SK-N-SH (cell line): ENCODE measurements around the gene TEX101. TPM values are rescaled to one million over a fixed set of nuclear protein-coding genes. Genes with fewer than 3 reads are reported as not detected.

Experiments
- CTCF ChIA-PET: fragments of 300-600, 350-600 bp; formaldehyde crosslinking; extraction: SDS; loops from one replicate; lab custom pipeline; 2021; lab: Yijun Ruan, JAX
- POLR2A ChIA-PET: fragments of 350-600 bp; sonication (Branson Sonifier 250); formaldehyde crosslinking; extraction: SDS; loops from one replicate; lab custom pipeline; 2020; ENCODE audit warnings: antibody characterized with exemption, inconsistent platforms; lab: Yijun Ruan, JAX
- DNase-seq: peaks from one replicate; pipeline ENCODE4 v3.0.0; 2012
- H2AFZ ChIP-seq: fragments of 200-600 bp; sonication (generic); 2 replicates; pipeline ENCODE4 v1.8.1; 2016; ENCODE audit warnings: antibody characterized with exemption, mild to moderate bottlenecking, low read depth
- H3F3A ChIP-seq: fragments of 200-600 bp; sonication (generic); replicated peaks from 2 replicates; pipeline ENCODE3; 2016; ENCODE audit warnings: antibody characterized with exemption, mild to moderate bottlenecking; ENCODE audit not compliant: insufficient read depth
- H3K27ac ChIP-seq, 2 experiments: fragments of 200-500 bp in 1 of 2; fragments of 200-600 bp in 1 of 2; sonication (Bioruptor generic) in 1 of 2; sonication (generic), shearing (Covaris generic) in 1 of 2; 2 replicates each; pipeline versions ENCODE4 v1.5.1 to v1.6.1; 2014 to 2016; ENCODE audit warnings: low read depth in 2 of 2, inconsistent platforms in 1 of 2, low read length in 1 of 2, mild to moderate bottlenecking in 1 of 2, mixed read lengths in 1 of 2
- H3K27me3 ChIP-seq: fragments of 200-600 bp; sonication (generic), shearing (Covaris generic); 2 replicates; pipeline ENCODE4 v1.6.1; 2016; ENCODE audit warnings: mixed run types; ENCODE audit not compliant: insufficient read depth
- H3K36me3 ChIP-seq, 2 experiments: fragments of 200-500 bp in 1 of 2; fragments of 200-600 bp in 1 of 2; sonication (Bioruptor generic) in 1 of 2; sonication (generic) in 1 of 2; replicated peaks in 1 of 2; 2 replicates each; pipeline versions ENCODE3 to v1.5.1; 2014 to 2016; ENCODE audit warnings: low read length in 1 of 2, mild to moderate bottlenecking in 1 of 2; ENCODE audit not compliant: insufficient read depth in 2 of 2, control insufficient read depth in 1 of 2
- H3K4me1 ChIP-seq, 2 experiments: fragments of 200-500 bp in 1 of 2; fragments of 200-600 bp in 1 of 2; sonication (Bioruptor generic) in 1 of 2; sonication (generic), shearing (Covaris generic) in 1 of 2; 2 replicates each; pipeline versions ENCODE4 v1.5.1 to v1.6.1; 2014 to 2016; ENCODE audit warnings: low read depth in 1 of 2, low read length in 1 of 2, mixed run types in 1 of 2; ENCODE audit not compliant: insufficient read depth in 2 of 2, control insufficient read depth in 1 of 2
- H3K4me2 ChIP-seq: fragments of 200-600 bp; sonication (generic), shearing (Covaris generic); 2 replicates; pipeline ENCODE4 v1.6.1; 2017; ENCODE audit warnings: mixed run types
- H3K4me3 ChIP-seq, 2 experiments: fragments of 200-500 bp in 1 of 2; fragments of 200-600 bp in 1 of 2; sonication (Bioruptor generic) in 1 of 2; sonication (generic), shearing (Covaris generic) in 1 of 2; 2 replicates each; pipeline versions ENCODE4 v1.5.1 to v1.8.1; 2014 to 2016; ENCODE audit warnings: low read depth in 2 of 2, inconsistent platforms in 1 of 2, low read length in 1 of 2, mild to moderate bottlenecking in 1 of 2, mixed read lengths in 1 of 2, moderate library complexity in 1 of 2
- H3K79me2 ChIP-seq: fragments of 200-600 bp; sonication (generic); 2 replicates; pipeline ENCODE4 v1.8.1; 2017; ENCODE audit warnings: mild to moderate bottlenecking; ENCODE audit not compliant: insufficient read depth
- H3K9ac ChIP-seq: fragments of 200-600 bp; sonication (generic); 2 replicates; pipeline ENCODE4 v1.6.1; 2017; ENCODE audit warnings: mixed run types
- H3K9me2 ChIP-seq: fragments of 200-600 bp; sonication (generic); 2 replicates; pipeline ENCODE4 v1.6.1; 2017; ENCODE audit warnings: mixed run types
- H3K9me3 ChIP-seq: fragments of 200-600 bp; sonication (generic); 2 replicates; pipeline ENCODE4 v1.6.1; 2017; ENCODE audit warnings: mixed run types, mild to moderate bottlenecking, moderate library complexity
- H4K20me1 ChIP-seq: fragments of 200-600 bp; sonication (generic); 2 replicates; pipeline ENCODE4 v1.6.1; 2017; ENCODE audit warnings: mild to moderate bottlenecking, mixed run types; ENCODE audit not compliant: insufficient read depth
- CHD2 ChIP-seq: fragments of 150-350 bp; IDR thresholded peaks from 2 replicates; pipeline ENCODE4 v1.6.1; 2018; ENCODE audit warnings: low read length; ENCODE audit not compliant: partially characterized antibody
- EP300 ChIP-seq, 2 experiments: IDR thresholded peaks; 2 replicates each; pipeline versions ENCODE4 v1.4.0 to v1.6.1; 2012; ENCODE audit warnings: borderline replicate concordance in 1 of 2, low read depth in 1 of 2, low read length in 1 of 2
- FOSL2 ChIP-seq: IDR thresholded peaks from 2 replicates; pipeline ENCODE4 v1.4.0; 2012; ENCODE audit warnings: low read depth, mild to moderate bottlenecking, moderate library complexity, borderline replicate concordance
- JUND ChIP-seq: IDR thresholded peaks from 2 replicates; pipeline ENCODE4 v1.4.0; 2012
- NFIC ChIP-seq: IDR thresholded peaks from 2 replicates; pipeline ENCODE4 v1.4.0; 2012; ENCODE audit warnings: borderline replicate concordance
- PBX3 ChIP-seq: IDR thresholded peaks from 2 replicates; pipeline ENCODE4; 2012
- RAD21 ChIP-seq: IDR thresholded peaks from 2 replicates; pipeline ENCODE4 v1.6.1; 2012; ENCODE audit warnings: mild to moderate bottlenecking, low read length
- RCOR1 ChIP-seq: fragments of 150-350 bp; IDR thresholded peaks from 2 replicates; pipeline ENCODE4 v1.6.1; 2017; ENCODE audit warnings: antibody characterized with exemption, low read length
- REST ChIP-seq: IDR thresholded peaks from 2 replicates; pipeline ENCODE4 v1.6.1; 2012; ENCODE audit warnings: mild to moderate bottlenecking, low read depth, low read length, moderate library complexity
- SIN3A ChIP-seq: IDR thresholded peaks from 2 replicates; pipeline ENCODE4 v1.6.1; 2012; ENCODE audit warnings: low read depth, mild to moderate bottlenecking, low read length, moderate library complexity, borderline replicate concordance
- TCF12 ChIP-seq: IDR thresholded peaks from 2 replicates; pipeline ENCODE4 v1.4.0; 2012
- TEAD4 ChIP-seq: IDR thresholded peaks from 2 replicates; pipeline ENCODE4 v1.4.0; 2012; ENCODE audit warnings: mild to moderate bottlenecking, borderline replicate concordance; ENCODE audit not compliant: insufficient read depth
- YY1 ChIP-seq: IDR thresholded peaks from 2 replicates; pipeline ENCODE4 v1.4.0; 2012; ENCODE audit warnings: low read depth, mild to moderate bottlenecking
- WGBS: methylation state at CpG from one replicate; pipeline ENCODE4 v1.1.6; 2017; ENCODE audit warnings: low lambda C conversion rate; 5-methylcytosine and 5-hydroxymethylcytosine counted together
- polyA plus RNA-seq, 3 experiments: library from polyadenylated mRNA; depleted of rRNA; stranded (reverse); fragments of >200 nt; gene quantifications; 2 replicates each; pipeline ENCODE4 v1.2.3, GENCODE V29; 2012
- TF ChIP-seq, protein P1 (sequence below): fragments of 150-350 bp; IDR thresholded peaks from 2 replicates; pipeline ENCODE4 v1.6.1; 2016; ENCODE audit warnings: mild to moderate bottlenecking, low read depth, low read length
- TF ChIP-seq, protein P2 (sequence below): IDR thresholded peaks from 2 replicates; pipeline ENCODE4 v1.4.0; 2012; ENCODE audit warnings: low read depth
- TF ChIP-seq, protein P3 (sequence below): fragments of 150-350 bp; IDR thresholded peaks from 2 replicates; pipeline ENCODE4 v1.6.1; 2017; ENCODE audit warnings: antibody characterized with exemption, low read length, low read depth, borderline replicate concordance
- TF ChIP-seq, protein P4 (sequence below): fragments of 200-600 bp; sonication (generic); IDR thresholded peaks from 2 replicates; pipeline ENCODE4 v1.6.1; 2017; ENCODE audit warnings: antibody characterized with exemption, mild to moderate bottlenecking, moderate library complexity
- TF ChIP-seq, protein P5 (sequence below): IDR thresholded peaks from 2 replicates; pipeline ENCODE4 v1.4.0; 2012; ENCODE audit warnings: low read depth, borderline replicate concordance

Gene TEX101
- polyA plus RNA-seq, 1 of the 3 experiments (the other 2 are of a cell fraction), result 0.07 TPM

DNA sequence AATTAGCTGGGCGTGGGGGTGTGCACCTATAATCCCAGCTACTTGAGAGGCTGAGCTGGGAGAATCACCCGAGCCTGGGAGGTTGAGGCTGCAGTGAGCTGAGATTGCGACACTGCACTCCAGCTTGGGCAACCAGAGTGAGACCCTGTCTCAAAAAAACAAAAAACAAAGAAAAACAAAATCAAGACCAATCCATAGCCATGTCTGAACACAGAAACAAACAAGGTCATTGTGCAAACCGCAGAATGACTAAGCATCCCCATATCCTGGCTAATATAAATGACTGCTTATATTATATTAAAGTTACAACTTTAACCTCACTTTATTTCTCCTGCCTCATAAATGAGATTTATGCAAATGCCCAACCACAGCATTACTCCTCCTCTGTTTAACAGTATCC is 53.0 kb downstream of the TEX101 start:
- 74% methylated on average over 4 of the region's 4 CpGs for WGBS
- CTCF ChIA-PET, result interaction anchor here (0.9 to 2.5 kb wide), 4 partner anchors 21 to 51 kb away, joined by 3 to 9 read pairs (median 4); partner anchors contain the start of gene PHLDB3
- Histone ChIP-seq H3K4me3 (no peak overlapping the region), H2AFZ (peak overlapping the region; percentile 59; the same call in 1 of the 2 replicates), H3K79me2 (no peaks in the 10 kb centered on the region), H3K4me1 (peaks cover 0 to 9% of the 10 kb centered on the region in 2 experiments; a peak in 1 of 4 replicates)
- POLR2A ChIA-PET, result no interaction called here
- TF ChIP-seq, protein P1, sequence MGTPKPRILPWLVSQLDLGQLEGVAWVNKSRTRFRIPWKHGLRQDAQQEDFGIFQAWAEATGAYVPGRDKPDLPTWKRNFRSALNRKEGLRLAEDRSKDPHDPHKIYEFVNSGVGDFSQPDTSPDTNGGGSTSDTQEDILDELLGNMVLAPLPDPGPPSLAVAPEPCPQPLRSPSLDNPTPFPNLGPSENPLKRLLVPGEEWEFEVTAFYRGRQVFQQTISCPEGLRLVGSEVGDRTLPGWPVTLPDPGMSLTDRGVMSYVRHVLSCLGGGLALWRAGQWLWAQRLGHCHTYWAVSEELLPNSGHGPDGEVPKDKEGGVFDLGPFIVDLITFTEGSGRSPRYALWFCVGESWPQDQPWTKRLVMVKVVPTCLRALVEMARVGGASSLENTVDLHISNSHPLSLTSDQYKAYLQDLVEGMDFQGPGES, result no peak
- TF ChIP-seq TEAD4 (no peak), RAD21 (no peak), YY1 (no peak), TCF12 (no peak), JUND (no peak), EP300 (IDR thresholded peaks at IDR 0.05; ENCODE audit: borderline replicate concordance in 1 of 2, low read depth in 1 of 2, low read length in 1 of 2) (no peak), FOSL2 (no peak), REST (no peak), CHD2 (no peak), SIN3A (no peak), NFIC (no peak), PBX3 (no peak), RCOR1 (no peak)
- TF ChIP-seq, protein P2, sequence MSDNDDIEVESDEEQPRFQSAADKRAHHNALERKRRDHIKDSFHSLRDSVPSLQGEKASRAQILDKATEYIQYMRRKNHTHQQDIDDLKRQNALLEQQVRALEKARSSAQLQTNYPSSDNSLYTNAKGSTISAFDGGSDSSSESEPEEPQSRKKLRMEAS, result no peak
- TF ChIP-seq, protein P3, sequence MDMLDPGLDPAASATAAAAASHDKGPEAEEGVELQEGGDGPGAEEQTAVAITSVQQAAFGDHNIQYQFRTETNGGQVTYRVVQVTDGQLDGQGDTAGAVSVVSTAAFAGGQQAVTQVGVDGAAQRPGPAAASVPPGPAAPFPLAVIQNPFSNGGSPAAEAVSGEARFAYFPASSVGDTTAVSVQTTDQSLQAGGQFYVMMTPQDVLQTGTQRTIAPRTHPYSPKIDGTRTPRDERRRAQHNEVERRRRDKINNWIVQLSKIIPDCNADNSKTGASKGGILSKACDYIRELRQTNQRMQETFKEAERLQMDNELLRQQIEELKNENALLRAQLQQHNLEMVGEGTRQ, result no peak
- TF ChIP-seq, protein P4, sequence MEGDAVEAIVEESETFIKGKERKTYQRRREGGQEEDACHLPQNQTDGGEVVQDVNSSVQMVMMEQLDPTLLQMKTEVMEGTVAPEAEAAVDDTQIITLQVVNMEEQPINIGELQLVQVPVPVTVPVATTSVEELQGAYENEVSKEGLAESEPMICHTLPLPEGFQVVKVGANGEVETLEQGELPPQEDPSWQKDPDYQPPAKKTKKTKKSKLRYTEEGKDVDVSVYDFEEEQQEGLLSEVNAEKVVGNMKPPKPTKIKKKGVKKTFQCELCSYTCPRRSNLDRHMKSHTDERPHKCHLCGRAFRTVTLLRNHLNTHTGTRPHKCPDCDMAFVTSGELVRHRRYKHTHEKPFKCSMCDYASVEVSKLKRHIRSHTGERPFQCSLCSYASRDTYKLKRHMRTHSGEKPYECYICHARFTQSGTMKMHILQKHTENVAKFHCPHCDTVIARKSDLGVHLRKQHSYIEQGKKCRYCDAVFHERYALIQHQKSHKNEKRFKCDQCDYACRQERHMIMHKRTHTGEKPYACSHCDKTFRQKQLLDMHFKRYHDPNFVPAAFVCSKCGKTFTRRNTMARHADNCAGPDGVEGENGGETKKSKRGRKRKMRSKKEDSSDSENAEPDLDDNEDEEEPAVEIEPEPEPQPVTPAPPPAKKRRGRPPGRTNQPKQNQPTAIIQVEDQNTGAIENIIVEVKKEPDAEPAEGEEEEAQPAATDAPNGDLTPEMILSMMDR, result no peak
- TF ChIP-seq, protein P5, sequence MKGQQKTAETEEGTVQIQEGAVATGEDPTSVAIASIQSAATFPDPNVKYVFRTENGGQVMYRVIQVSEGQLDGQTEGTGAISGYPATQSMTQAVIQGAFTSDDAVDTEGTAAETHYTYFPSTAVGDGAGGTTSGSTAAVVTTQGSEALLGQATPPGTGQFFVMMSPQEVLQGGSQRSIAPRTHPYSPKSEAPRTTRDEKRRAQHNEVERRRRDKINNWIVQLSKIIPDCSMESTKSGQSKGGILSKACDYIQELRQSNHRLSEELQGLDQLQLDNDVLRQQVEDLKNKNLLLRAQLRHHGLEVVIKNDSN, result no peak
- TF ChIP-seq, all 33 proteins: peak for 0
- no peaks in the 10 kb centered on the region for H3K27me3 ChIP-seq
- H3K27ac ChIP-seq, result no peak overlapping the region
- H3K36me3 ChIP-seq, result no peaks in the 10 kb centered on the region
- no peak for DNase-seq
- H3K9me2 ChIP-seq, result no peaks in the 10 kb centered on the region
- H3K9me3 ChIP-seq, result no peaks in the 10 kb centered on the region
- H4K20me1 ChIP-seq, result no peaks in the 10 kb centered on the region
- peaks cover 5% of the 10 kb centered on the region for H3F3A ChIP-seq
- no peak overlapping the region for H3K4me2 ChIP-seq
- H3K9ac ChIP-seq, result no peak overlapping the region
